Kidney tubule cell (primary cell): Measurements from ENCODE around the gene TRIM4.
"Not testable (repeated sequence)": the region's sequence is repeated elsewhere in the genome, so short reads cannot be mapped to it uniquely, and the experiment has no call there.

Source experiments
- DNase-seq: peaks from one replicate; pipeline ENCODE4 v3.0.0-alpha.2; 2018; ENCODE audit warnings: low spot score

Gene TRIM4

GRCh38 chr7:99918959-99919813 lies at the start of gene TRIM4:
TRIM4 (minus strand) TSS chr7:99919530; CDS start chr7:99919401, 129 bp downstream.
- DNase-seq: peak; percentile 93

GRCh38 chr7:99958564-99959227 lies 39.4 kb upstream of the TRIM4 start:
- DNase-seq: no peak

- peak; percentile 62 for DNase-seq
Measured at GRCh38 chr7:99955247-99955646, 35.9 kb upstream of the TRIM4 start.

- not testable (repeated sequence) for DNase-seq
Measured at GRCh38 chr7:99954643-99955042, 35.3 kb upstream of the TRIM4 start.

GRCh38 chr7:99953649-99954048 lies 34.3 kb upstream of the TRIM4 start:
- peak; percentile 33 for DNase-seq

GRCh38 chr7:99952649-99953048 lies 33.3 kb upstream of the TRIM4 start:
- not testable (repeated sequence) for DNase-seq

GRCh38 chr7:99950819-99951218 lies 31.5 kb upstream of the TRIM4 start:
- not testable (repeated sequence) for DNase-seq

GRCh38 chr7:99949645-99950228 lies 30.4 kb upstream of the TRIM4 start:
- no peak for DNase-seq

GRCh38 chr7:99947608-99948007 lies 28.3 kb upstream of the TRIM4 start:
- DNase-seq: no peak

- DNase-seq: no peak
Measured at GRCh38 chr7:99944497-99945070, 25.3 kb upstream of the TRIM4 start.

- DNase-seq: no peak
Measured at GRCh38 chr7:99943641-99944496, 24.5 kb upstream of the TRIM4 start.

- DNase-seq: no peak
Measured at GRCh38 chr7:99938296-99938695, 19.0 kb upstream of the TRIM4 start.

GRCh38 chr7:99935009-99935408 lies 15.7 kb upstream of the TRIM4 start:
- not testable (repeated sequence) for DNase-seq

GRCh38 chr7:99930376-99930775 lies 11.0 kb upstream of the TRIM4 start:
- DNase-seq: no peak

GRCh38 chr7:99929730-99930053 lies 10.4 kb upstream of the TRIM4 start:
- no peak for DNase-seq

- peak; percentile 74 for DNase-seq
Measured at GRCh38 chr7:99928994-99929729, 9.8 kb upstream of the TRIM4 start, which contains the start of gene GJC3. GJC3 (minus strand) TSS chr7:99929620; CDS start chr7:99929620, 0 bp downstream.

- no peak for DNase-seq
Measured at GRCh38 chr7:99928188-99928587, 8.9 kb upstream of the TRIM4 start.

GRCh38 chr7:99927536-99927935 lies 8.2 kb upstream of the TRIM4 start:
- no peak for DNase-seq

GRCh38 chr7:99926321-99926720 lies 7.0 kb upstream of the TRIM4 start:
- DNase-seq: no peak

- DNase-seq: no peak
Measured at GRCh38 chr7:99923200-99923599, 3.9 kb upstream of the TRIM4 start.

- no peak for DNase-seq
Measured at GRCh38 chr7:99920149-99920548, 819 bp upstream of the TRIM4 start.
